ENCODE measurements around the gene FOXD1. TPM values are rescaled to one million over a fixed set of nuclear protein-coding genes. Genes with fewer than 3 reads are reported as not detected.

FOXD1 gene
- total RNA-seq, 1 donor from 2014 or later = 0.74 TPM

GRCh38 chr5:73437777-73438644 is 10.6 kb downstream of the FOXD1 start:
- no peaks in the 10 kb centered on the region for H3K36me3 ChIP-seq
- TF ChIP-seq, protein P1, sequence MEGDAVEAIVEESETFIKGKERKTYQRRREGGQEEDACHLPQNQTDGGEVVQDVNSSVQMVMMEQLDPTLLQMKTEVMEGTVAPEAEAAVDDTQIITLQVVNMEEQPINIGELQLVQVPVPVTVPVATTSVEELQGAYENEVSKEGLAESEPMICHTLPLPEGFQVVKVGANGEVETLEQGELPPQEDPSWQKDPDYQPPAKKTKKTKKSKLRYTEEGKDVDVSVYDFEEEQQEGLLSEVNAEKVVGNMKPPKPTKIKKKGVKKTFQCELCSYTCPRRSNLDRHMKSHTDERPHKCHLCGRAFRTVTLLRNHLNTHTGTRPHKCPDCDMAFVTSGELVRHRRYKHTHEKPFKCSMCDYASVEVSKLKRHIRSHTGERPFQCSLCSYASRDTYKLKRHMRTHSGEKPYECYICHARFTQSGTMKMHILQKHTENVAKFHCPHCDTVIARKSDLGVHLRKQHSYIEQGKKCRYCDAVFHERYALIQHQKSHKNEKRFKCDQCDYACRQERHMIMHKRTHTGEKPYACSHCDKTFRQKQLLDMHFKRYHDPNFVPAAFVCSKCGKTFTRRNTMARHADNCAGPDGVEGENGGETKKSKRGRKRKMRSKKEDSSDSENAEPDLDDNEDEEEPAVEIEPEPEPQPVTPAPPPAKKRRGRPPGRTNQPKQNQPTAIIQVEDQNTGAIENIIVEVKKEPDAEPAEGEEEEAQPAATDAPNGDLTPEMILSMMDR (IDR thresholded peaks at IDR 0.05) = no peak
- H3K27ac ChIP-seq = no peak overlapping the region
- no peaks in the 10 kb centered on the region for H3K9me3 ChIP-seq
- H3K27me3 ChIP-seq (ENCODE audit: low read depth) = peaks cover 100% of the 10 kb centered on the region
- ATAC-seq = no peak
- peaks cover 24% of the 10 kb centered on the region for H3K4me1 ChIP-seq
- intact Hi-C loops (cut with DNase I) = no loop called here
- no peak overlapping the region for H3K4me3 ChIP-seq
- DNase-seq = no peak

DNA sequence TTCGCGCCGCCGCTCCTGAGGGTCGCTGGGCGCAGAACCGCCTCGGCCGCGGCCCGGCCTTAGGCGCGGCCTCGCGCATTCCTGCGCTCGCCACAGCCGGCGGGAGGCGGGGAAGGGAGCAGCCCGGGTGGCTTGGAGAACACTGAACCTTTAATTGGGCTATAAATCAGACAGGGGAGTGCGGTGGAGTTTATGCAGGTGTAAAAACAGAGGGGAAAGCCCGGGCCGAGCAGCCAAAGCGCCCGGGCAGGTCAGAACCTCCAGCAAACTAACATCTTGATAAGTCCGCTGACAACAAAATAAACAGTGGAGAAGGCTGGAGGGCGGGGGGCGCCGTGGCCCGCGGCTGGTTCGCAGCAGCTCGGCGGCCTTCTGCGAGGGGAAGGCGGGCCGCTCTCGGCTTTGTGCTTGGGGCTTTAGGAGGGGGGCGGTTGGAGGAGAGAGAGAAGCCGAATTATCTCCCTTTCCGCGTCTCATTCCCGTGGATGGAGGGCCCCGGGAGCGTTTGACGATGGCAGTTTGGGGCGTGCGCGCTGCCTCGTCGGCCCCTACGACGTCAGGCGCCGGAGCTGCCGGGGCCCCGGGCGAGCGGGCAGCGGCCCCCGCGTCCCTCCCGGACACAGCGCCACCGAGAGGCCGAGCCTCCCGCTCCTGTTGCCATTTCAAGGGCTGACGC is 11.3 kb downstream of the FOXD1 start:
- TF ChIP-seq, protein P1 (IDR thresholded peaks at IDR 0.05) = no peak
- H3K36me3 ChIP-seq = no peaks in the 10 kb centered on the region
- H3K27ac ChIP-seq = no peak overlapping the region
- intact Hi-C loops (cut with DNase I) = no loop called here
- peaks cover 24% of the 10 kb centered on the region for H3K4me1 ChIP-seq
- DNase-seq = no peak
- ATAC-seq = peak in 1 of 2 donors; percentile 39
- peak overlapping the region; percentile 21 for H3K4me3 ChIP-seq
- H3K27me3 ChIP-seq (ENCODE audit: low read depth) = peaks cover 100% of the 10 kb centered on the region
- no peaks in the 10 kb centered on the region for H3K9me3 ChIP-seq

GRCh38 chr5:73436535-73437100 is 12.0 kb downstream of the FOXD1 start:
- Histone ChIP-seq H3K36me3 (no peaks in the 10 kb centered on the region), H3K4me1 (peaks cover 24% of the 10 kb centered on the region), H3K4me3 (peak overlapping the region; percentile 21), H3K27ac (no peak overlapping the region), H3K27me3 (ENCODE audit: low read depth) (peaks cover 97% of the 10 kb centered on the region), H3K9me3 (no peaks in the 10 kb centered on the region)
- DNase-seq (no peak), ATAC-seq (peak; percentile 11 to 22)
- intact Hi-C loops (cut with DNase I) = no loop called here
- TF ChIP-seq, protein P1 (IDR thresholded peaks at IDR 0.05) = no peak

DNA sequence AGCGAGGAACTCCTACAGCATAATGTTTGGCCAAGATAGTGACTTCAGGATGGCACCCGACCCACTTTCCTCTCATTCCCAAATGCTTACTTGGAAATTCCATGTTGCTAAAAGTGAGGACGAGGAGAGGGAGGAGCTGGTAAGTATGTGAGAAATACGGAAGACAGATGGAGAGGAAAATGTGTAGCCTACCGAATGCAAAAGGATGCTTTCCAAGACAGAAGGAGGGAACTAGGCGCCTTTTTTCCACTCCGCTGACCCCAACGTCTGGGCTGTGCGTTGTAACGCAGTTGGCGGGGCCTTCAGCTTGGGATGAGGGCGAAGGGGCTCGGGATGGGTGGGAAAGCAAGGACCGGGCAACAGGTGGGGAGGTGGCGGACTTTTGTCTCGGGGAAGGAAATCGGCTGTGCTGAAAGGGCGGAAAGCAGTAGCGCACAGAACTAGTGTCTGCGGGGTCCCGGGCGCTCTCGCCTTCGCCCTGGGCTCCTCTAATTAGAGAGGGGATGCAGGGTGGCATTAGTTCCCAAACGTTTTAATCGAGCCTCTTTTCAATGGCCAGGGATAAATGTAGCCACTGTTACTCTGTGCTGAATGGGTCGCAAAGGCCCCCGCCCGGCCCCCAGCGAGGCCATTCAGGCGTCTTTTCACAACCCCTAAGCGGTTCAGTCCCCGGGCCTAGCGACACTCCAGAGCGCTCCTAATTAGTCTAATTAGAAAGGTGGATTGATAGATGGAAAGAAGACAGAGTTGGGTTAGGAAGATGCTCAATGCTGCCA is 12.6 kb downstream of the FOXD1 start:
- TF ChIP-seq, protein P1 (IDR thresholded peaks at IDR 0.05) = no peak
- no peaks in the 10 kb centered on the region for H3K9me3 ChIP-seq
- H3K4me3 ChIP-seq = no peak overlapping the region
- H3K27me3 ChIP-seq (ENCODE audit: low read depth) = peaks cover 95% of the 10 kb centered on the region
- ATAC-seq (no peak), DNase-seq (no peak)
- intact Hi-C loops (cut with DNase I) = no loop called here
- peaks cover 24% of the 10 kb centered on the region for H3K4me1 ChIP-seq
- H3K27ac ChIP-seq = no peak overlapping the region
- H3K36me3 ChIP-seq = no peaks in the 10 kb centered on the region

- no peak for ATAC-seq
- DNase-seq = no peak
- no peaks in the 10 kb centered on the region for H3K9me3 ChIP-seq
- H3K4me3 ChIP-seq = no peak overlapping the region
- no peak overlapping the region for H3K27ac ChIP-seq
- intact Hi-C loops (cut with DNase I) = no loop called here
- TF ChIP-seq, protein P1 (IDR thresholded peaks at IDR 0.05) = no peak
- H3K4me1 ChIP-seq = peaks cover 24% of the 10 kb centered on the region
- H3K27me3 ChIP-seq (ENCODE audit: low read depth) = peaks cover 93% of the 10 kb centered on the region
- no peaks in the 10 kb centered on the region for H3K36me3 ChIP-seq
These were observed 13.7 kb downstream of the FOXD1 start for GRCh38 chr5:73434907-73435306.

Measured in lower lobe of right lung (tissue), 2 donors.